ENCODE results near the gene PROZ.

DNA sequence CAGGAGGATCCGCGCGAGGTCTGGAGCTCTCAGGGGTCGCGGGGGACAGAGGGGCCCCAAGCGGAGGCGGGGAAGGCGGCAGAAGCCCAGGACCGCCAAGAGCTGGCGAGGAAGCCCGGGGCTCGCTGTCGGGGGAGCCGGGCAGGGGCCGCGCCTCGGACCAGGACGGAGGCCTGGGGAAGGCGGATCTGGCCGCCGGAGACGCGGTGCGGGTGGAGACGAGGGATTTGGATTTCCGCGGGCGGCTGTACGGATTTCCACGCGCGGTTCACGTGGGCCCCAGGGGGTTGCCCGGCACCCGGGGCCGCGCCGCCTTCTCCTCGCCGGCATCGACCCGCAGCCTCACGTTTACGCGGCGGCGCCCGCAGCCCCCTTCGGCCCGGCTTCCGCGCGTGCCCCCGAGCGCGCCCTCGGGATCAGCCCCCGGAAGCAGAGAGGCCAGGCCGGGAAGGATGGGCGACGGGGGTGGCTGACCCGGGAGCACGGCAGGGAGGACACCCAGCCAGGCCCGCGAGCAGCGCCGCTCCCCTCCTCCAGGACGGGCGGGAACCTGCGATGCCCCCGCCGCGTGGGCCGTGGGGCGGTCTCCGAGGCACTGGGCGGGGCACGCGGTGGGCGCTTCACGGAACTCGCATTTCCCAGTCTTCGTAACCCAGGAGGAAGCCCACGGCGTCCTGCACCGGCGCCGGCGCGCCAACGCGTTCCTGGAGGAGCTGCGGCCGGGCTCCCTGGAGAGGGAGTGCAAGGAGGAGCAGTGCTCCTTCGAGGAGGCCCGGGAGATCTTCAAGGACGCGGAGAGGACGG lies 48.2 kb upstream of the PROZ start:
- no peak for TF ChIP-seq GATA2 (IDR thresholded peaks at IDR 0.05; ENCODE audit: low read depth, low read length)
- no peak for TF ChIP-seq GATA3 (IDR thresholded peaks at IDR 0.05; ENCODE audit: low read depth, low read length)
